HepG2 (cell line): ENCODE data around the gene OSBPL9. TPM values are rescaled to one million over a fixed set of nuclear protein-coding genes. Genes with fewer than 3 reads are reported as not detected.

Experiments used
- ATF7 ChIP-seq, 2 experiments: fragments of 450-650 bp in 1 of 2; sonication (generic) in 1 of 2; formaldehyde crosslinking in 1 of 2; IDR thresholded peaks; 2 replicates each; pipeline versions ENCODE4 v1.4.0 to v1.6.1; 2016 to 2020; ENCODE audit warnings: antibody characterized with exemption in 1 of 2, mild to moderate bottlenecking in 1 of 2, missing genetic modification reagents in 1 of 2
- CAMTA2 ChIP-seq: sonication (generic); formaldehyde crosslinking; IDR thresholded peaks from 2 replicates; pipeline ENCODE4 v1.4.0; 2020; ENCODE audit warnings: mild to moderate bottlenecking, missing genetic modification reagents, borderline replicate concordance
- DMTF1 ChIP-seq: sonication (generic); formaldehyde crosslinking; IDR thresholded peaks from 2 replicates; pipeline ENCODE4 v1.4.0; 2020; ENCODE audit warnings: mild to moderate bottlenecking, missing genetic modification reagents
- ETV6 ChIP-seq: sonication (generic); formaldehyde crosslinking; conservative IDR thresholded peaks from 2 replicates; pipeline ENCODE4 v1.4.0; 2020; ENCODE audit warnings: missing genetic modification reagents
- FIP1L1 ChIP-seq: fragments of 200-400 bp; formaldehyde crosslinking; IDR thresholded peaks from 2 replicates; pipeline ENCODE4 v1.6.1; 2018; ENCODE audit warnings: low read depth, mild to moderate bottlenecking, low read length, moderate library complexity, borderline replicate concordance; ENCODE audit not compliant: insufficient read depth
- FOXO1 ChIP-seq: sonication (generic); formaldehyde crosslinking; IDR thresholded peaks from 2 replicates; pipeline ENCODE4 v1.4.0; 2020; ENCODE audit warnings: missing genetic modification reagents
- GABPA ChIP-seq, 2 experiments: IDR thresholded peaks; 2 replicates each; pipeline ENCODE4 v1.6.1; 2011 to 2016; ENCODE audit warnings: low read depth in 2 of 2, low read length in 1 of 2, missing biosample characterization in 1 of 2, missing genetic modification characterization in 1 of 2
- HNRNPUL1 ChIP-seq: fragments of 200-400 bp; formaldehyde crosslinking; IDR thresholded peaks from 2 replicates; pipeline ENCODE4 v1.6.1; 2017; ENCODE audit warnings: low read depth, mild to moderate bottlenecking, low read length, moderate library complexity
- IRX3 ChIP-seq: sonication (generic); formaldehyde crosslinking; IDR thresholded peaks from 2 replicates; pipeline ENCODE4 v1.8.1; 2023; ENCODE audit warnings: mild to moderate bottlenecking, low read depth, missing genetic modification reagents, borderline replicate concordance
- KAT8 ChIP-seq: IDR thresholded peaks from 2 replicates; pipeline ENCODE4 v1.6.1; 2016; ENCODE audit warnings: missing genetic modification reagents, missing compliant biosample characterization
- MZF1 ChIP-seq: sonication (generic); formaldehyde crosslinking; IDR thresholded peaks from 2 replicates; pipeline ENCODE4 v1.8.1; 2023; ENCODE audit warnings: mild to moderate bottlenecking, missing genetic modification reagents, borderline replicate concordance
- NFRKB ChIP-seq: fragments of 450-650 bp; IDR thresholded peaks from 2 replicates; pipeline ENCODE4 v1.6.1; 2017
- NKX3-1 ChIP-seq: sonication (generic); formaldehyde crosslinking; IDR thresholded peaks from 2 replicates; pipeline ENCODE4 v1.5.0; 2020; ENCODE audit warnings: missing genetic modification reagents
- REL ChIP-seq: sonication (generic); formaldehyde crosslinking; conservative IDR thresholded peaks from 2 replicates; pipeline ENCODE4 v1.8.0; 2022; ENCODE audit warnings: mild to moderate bottlenecking, missing genetic modification reagents, moderate library complexity
- RNF219 ChIP-seq: sonication (generic); formaldehyde crosslinking; IDR thresholded peaks from 2 replicates; pipeline ENCODE4 v1.5.0; 2020; ENCODE audit warnings: mild to moderate bottlenecking, missing genetic modification reagents
- SMC3 ChIP-seq: IDR thresholded peaks from 2 replicates; pipeline ENCODE4 v1.6.1; 2011; ENCODE audit warnings: low read length, improper control_type of control experiment
- STAT5B ChIP-seq: sonication (generic); formaldehyde crosslinking; IDR thresholded peaks from 2 replicates; pipeline ENCODE4 v1.4.0; 2020; ENCODE audit warnings: missing genetic modification reagents
- TIGD3 ChIP-seq: sonication (generic); formaldehyde crosslinking; IDR thresholded peaks from 2 replicates; pipeline ENCODE4 v1.5.1; 2020; ENCODE audit warnings: mild to moderate bottlenecking, missing genetic modification reagents, borderline replicate concordance
- ZBTB39 ChIP-seq: sonication (generic); formaldehyde crosslinking; IDR thresholded peaks from 2 replicates; pipeline ENCODE4 v1.5.0; 2020; ENCODE audit warnings: missing genetic modification reagents
- polyA plus RNA-seq, 8 experiments: library from polyadenylated mRNA; depleted of rRNA in 3 of 8; stranded (reverse) in 7 of 8; unstranded in 1 of 8; fragments of >200 nt; fragmentation: Illumina TruSeq in 4 of 8; extraction: Trizol in 4 of 8; gene quantifications; 2 replicates each; pipeline versions ENCODE4 v1.2.1 to v1.2.3, GENCODE V29; 2011 to 2016; ENCODE audit warnings: low read depth in 4 of 8, missing spikeins in 1 of 8, mixed read lengths in 1 of 8; ENCODE audit not compliant: insufficient read depth in 1 of 8
- total RNA-seq, 5 experiments: library from RNA; depleted of rRNA; stranded (reverse); fragments of >200 nt; fragmentation: Illumina TruSeq; extraction: Trizol; gene quantifications; 2 replicates each; pipeline ENCODE4 v1.2.3, GENCODE V29; 2016; ENCODE audit warnings: low read depth in 1 of 5
- TF ChIP-seq, protein P1 (sequence below): sonication (generic); formaldehyde crosslinking; IDR thresholded peaks from 2 replicates; pipeline ENCODE4 v1.8.1; 2023; ENCODE audit warnings: mild to moderate bottlenecking, missing genetic modification reagents

OSBPL9 gene
- total and polyA plus RNA-seq, 2 of the 13 experiments (the other 11 are each of a cell fraction or from before 2014, with no cell fraction given): 83.6 to 142 TPM

GRCh38 chr1:51690285-51690961 lies 73.5 kb downstream of the OSBPL9 start (continued):
- TF ChIP-seq, protein P1, sequence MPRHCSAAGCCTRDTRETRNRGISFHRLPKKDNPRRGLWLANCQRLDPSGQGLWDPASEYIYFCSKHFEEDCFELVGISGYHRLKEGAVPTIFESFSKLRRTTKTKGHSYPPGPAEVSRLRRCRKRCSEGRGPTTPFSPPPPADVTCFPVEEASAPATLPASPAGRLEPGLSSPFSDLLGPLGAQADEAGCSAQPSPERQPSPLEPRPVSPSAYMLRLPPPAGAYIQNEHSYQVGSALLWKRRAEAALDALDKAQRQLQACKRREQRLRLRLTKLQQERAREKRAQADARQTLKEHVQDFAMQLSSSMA (CRISPR knock-in tag): no peak
- no peak for TF ChIP-seq REL (CRISPR knock-in tag)
- TF ChIP-seq TIGD3 (CRISPR knock-in tag): no peak
- TF ChIP-seq FOXO1 (CRISPR knock-in tag): peak; percentile 95
- TF ChIP-seq FIP1L1: no peak
- TF ChIP-seq HNRNPUL1: no peak
- 0 out of 2 replicates have a peak, but pooled peaks have one; percentile 75 for TF ChIP-seq STAT5B (CRISPR knock-in tag)
- no peak for TF ChIP-seq IRX3 (CRISPR knock-in tag)
- no peak for TF ChIP-seq MZF1 (CRISPR knock-in tag)
- TF ChIP-seq SMC3: peak; percentile 37; the same call in 1 of the 2 replicates
- no peak for TF ChIP-seq CAMTA2
- TF ChIP-seq ETV6 (CRISPR knock-in tag): no peak
- peak; percentile 76 for TF ChIP-seq ATF7 (IDR thresholded peaks at IDR 0.05)
- no peak for TF ChIP-seq ATF7 (CRISPR knock-in tag; IDR thresholded peaks at IDR 0.05)
- TF ChIP-seq DMTF1 (CRISPR knock-in tag): no peak
- TF ChIP-seq NKX3-1 (CRISPR knock-in tag): 0 out of 2 replicates have a peak, but pooled peaks have one; percentile 40
- peak; percentile 67 for TF ChIP-seq KAT8 (CRISPR knock-in tag)
- TF ChIP-seq NFRKB: no peak
- TF ChIP-seq ZBTB39 (CRISPR knock-in tag): peak; percentile 66; the same call in 1 of the 2 replicates
- TF ChIP-seq GABPA (IDR thresholded peaks at IDR 0.05; ENCODE audit: low read depth, low read length): no peak
- 0 out of 2 replicates have a peak, but pooled peaks have one; percentile 45 for TF ChIP-seq GABPA (CRISPR knock-in tag; IDR thresholded peaks at IDR 0.05; ENCODE audit: low read depth)
- no peak for TF ChIP-seq RNF219 (CRISPR knock-in tag)
